ENCODE data around the gene STEAP1B.

DNA sequence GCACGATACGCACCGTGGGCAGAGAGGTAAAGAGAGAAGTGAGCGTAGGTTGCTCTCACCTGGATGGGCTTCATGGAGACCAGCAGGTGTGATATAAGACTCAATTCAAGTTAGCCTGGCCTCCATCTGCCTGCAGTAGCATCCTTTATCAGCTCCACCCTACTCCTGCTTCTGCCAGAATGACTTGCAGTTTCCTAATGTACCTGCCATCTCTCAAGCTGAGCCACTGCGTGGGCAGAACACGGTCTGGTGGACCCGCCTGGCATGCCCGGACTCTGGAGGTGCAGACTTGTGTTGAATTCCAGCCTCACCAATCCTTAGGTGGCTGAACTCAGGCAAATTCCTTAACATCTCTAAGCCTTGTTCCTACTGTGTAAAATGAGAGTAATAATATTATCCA lies 64.3 kb downstream of the STEAP1B start:
- TF ChIP-seq GATA2 (IDR thresholded peaks at IDR 0.05; ENCODE audit: insufficient read depth, insufficient read length, low read depth, low read length) = no peak
- no peak for TF ChIP-seq MYC (IDR thresholded peaks at IDR 0.05; ENCODE audit: low read depth, low read length)
- no peak for TF ChIP-seq POLR2A (IDR thresholded peaks at IDR 0.05; ENCODE audit: low read depth, low read length)
- TF ChIP-seq, protein P1, sequence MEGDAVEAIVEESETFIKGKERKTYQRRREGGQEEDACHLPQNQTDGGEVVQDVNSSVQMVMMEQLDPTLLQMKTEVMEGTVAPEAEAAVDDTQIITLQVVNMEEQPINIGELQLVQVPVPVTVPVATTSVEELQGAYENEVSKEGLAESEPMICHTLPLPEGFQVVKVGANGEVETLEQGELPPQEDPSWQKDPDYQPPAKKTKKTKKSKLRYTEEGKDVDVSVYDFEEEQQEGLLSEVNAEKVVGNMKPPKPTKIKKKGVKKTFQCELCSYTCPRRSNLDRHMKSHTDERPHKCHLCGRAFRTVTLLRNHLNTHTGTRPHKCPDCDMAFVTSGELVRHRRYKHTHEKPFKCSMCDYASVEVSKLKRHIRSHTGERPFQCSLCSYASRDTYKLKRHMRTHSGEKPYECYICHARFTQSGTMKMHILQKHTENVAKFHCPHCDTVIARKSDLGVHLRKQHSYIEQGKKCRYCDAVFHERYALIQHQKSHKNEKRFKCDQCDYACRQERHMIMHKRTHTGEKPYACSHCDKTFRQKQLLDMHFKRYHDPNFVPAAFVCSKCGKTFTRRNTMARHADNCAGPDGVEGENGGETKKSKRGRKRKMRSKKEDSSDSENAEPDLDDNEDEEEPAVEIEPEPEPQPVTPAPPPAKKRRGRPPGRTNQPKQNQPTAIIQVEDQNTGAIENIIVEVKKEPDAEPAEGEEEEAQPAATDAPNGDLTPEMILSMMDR (IDR thresholded peaks at IDR 0.05; ENCODE audit: extremely low read depth in 1 of 2, insufficient read depth in 1 of 2, low read depth in 1 of 2, low read length in 2 of 2) = no peak
- no peak for TF ChIP-seq POLR2AphosphoS5 (IDR thresholded peaks at IDR 0.05; ENCODE audit: insufficient read depth, low read depth, low read length)
- TF ChIP-seq EZH2 (IDR thresholded peaks at IDR 0.05; ENCODE audit: borderline replicate concordance, low read depth, low read length, severe bottlenecking) = no peak
